Measurements from ENCODE around the gene GABARAPL2.

DNA sequence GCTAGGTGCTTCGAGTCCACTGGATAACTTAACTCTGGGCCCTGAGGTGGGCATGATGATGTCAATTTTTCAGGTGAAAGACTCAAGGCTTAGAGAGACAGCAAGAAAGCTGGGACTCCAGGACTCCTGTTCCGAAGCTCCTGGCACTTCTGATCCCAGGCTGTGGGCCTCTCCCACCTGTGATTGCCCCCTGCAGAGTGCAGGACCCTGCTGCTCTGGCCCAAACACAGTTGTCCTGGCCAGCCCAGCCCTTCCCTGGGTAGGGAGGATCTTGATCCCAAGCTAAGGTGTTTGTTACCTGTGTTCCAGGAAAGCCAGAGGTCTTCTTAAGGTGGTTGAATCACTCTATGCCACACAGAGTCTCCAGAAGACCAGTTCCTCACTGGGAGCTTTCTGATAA lies 33.4 kb upstream of the GABARAPL2 start:
- TF ChIP-seq EZH2phosphoT487 (IDR thresholded peaks at IDR 0.05; ENCODE audit: unreplicated experiment) (no peak), JUNB (IDR thresholded peaks at IDR 0.05; ENCODE audit: unreplicated experiment) (no peak), EZH2 (IDR thresholded peaks at IDR 0.05; ENCODE audit: low read depth, unreplicated experiment) (no peak), CREB1 (CRISPR knock-in tag; IDR thresholded peaks at IDR 0.05; ENCODE audit: low read depth) (no peak), NANOG (IDR thresholded peaks at IDR 0.05; ENCODE audit: borderline replicate concordance) (no peak), ZNF114 (CRISPR knock-in tag; IDR thresholded peaks at IDR 0.05) (no peak), ZNF331 (CRISPR knock-in tag; IDR thresholded peaks at IDR 0.05; ENCODE audit: low read depth) (no peak), POLR2AphosphoS5 (IDR thresholded peaks at IDR 0.05; ENCODE audit: low read depth) (no peak), STAT1 (IDR thresholded peaks at IDR 0.05; ENCODE audit: unreplicated experiment) (no peak)
- TF ChIP-seq, protein P1, sequence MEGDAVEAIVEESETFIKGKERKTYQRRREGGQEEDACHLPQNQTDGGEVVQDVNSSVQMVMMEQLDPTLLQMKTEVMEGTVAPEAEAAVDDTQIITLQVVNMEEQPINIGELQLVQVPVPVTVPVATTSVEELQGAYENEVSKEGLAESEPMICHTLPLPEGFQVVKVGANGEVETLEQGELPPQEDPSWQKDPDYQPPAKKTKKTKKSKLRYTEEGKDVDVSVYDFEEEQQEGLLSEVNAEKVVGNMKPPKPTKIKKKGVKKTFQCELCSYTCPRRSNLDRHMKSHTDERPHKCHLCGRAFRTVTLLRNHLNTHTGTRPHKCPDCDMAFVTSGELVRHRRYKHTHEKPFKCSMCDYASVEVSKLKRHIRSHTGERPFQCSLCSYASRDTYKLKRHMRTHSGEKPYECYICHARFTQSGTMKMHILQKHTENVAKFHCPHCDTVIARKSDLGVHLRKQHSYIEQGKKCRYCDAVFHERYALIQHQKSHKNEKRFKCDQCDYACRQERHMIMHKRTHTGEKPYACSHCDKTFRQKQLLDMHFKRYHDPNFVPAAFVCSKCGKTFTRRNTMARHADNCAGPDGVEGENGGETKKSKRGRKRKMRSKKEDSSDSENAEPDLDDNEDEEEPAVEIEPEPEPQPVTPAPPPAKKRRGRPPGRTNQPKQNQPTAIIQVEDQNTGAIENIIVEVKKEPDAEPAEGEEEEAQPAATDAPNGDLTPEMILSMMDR (conservative IDR thresholded peaks at IDR 0.05; ENCODE audit: low read depth in 2 of 2): no peak
- TF ChIP-seq, protein P2, sequence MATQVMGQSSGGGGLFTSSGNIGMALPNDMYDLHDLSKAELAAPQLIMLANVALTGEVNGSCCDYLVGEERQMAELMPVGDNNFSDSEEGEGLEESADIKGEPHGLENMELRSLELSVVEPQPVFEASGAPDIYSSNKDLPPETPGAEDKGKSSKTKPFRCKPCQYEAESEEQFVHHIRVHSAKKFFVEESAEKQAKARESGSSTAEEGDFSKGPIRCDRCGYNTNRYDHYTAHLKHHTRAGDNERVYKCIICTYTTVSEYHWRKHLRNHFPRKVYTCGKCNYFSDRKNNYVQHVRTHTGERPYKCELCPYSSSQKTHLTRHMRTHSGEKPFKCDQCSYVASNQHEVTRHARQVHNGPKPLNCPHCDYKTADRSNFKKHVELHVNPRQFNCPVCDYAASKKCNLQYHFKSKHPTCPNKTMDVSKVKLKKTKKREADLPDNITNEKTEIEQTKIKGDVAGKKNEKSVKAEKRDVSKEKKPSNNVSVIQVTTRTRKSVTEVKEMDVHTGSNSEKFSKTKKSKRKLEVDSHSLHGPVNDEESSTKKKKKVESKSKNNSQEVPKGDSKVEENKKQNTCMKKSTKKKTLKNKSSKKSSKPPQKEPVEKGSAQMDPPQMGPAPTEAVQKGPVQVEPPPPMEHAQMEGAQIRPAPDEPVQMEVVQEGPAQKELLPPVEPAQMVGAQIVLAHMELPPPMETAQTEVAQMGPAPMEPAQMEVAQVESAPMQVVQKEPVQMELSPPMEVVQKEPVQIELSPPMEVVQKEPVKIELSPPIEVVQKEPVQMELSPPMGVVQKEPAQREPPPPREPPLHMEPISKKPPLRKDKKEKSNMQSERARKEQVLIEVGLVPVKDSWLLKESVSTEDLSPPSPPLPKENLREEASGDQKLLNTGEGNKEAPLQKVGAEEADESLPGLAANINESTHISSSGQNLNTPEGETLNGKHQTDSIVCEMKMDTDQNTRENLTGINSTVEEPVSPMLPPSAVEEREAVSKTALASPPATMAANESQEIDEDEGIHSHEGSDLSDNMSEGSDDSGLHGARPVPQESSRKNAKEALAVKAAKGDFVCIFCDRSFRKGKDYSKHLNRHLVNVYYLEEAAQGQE (IDR thresholded peaks at IDR 0.05; ENCODE audit: unreplicated experiment): no peak
- TF ChIP-seq, protein P3, sequence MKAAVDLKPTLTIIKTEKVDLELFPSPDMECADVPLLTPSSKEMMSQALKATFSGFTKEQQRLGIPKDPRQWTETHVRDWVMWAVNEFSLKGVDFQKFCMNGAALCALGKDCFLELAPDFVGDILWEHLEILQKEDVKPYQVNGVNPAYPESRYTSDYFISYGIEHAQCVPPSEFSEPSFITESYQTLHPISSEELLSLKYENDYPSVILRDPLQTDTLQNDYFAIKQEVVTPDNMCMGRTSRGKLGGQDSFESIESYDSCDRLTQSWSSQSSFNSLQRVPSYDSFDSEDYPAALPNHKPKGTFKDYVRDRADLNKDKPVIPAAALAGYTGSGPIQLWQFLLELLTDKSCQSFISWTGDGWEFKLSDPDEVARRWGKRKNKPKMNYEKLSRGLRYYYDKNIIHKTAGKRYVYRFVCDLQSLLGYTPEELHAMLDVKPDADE (IDR thresholded peaks at IDR 0.05): no peak
- TF ChIP-seq, protein P4, sequence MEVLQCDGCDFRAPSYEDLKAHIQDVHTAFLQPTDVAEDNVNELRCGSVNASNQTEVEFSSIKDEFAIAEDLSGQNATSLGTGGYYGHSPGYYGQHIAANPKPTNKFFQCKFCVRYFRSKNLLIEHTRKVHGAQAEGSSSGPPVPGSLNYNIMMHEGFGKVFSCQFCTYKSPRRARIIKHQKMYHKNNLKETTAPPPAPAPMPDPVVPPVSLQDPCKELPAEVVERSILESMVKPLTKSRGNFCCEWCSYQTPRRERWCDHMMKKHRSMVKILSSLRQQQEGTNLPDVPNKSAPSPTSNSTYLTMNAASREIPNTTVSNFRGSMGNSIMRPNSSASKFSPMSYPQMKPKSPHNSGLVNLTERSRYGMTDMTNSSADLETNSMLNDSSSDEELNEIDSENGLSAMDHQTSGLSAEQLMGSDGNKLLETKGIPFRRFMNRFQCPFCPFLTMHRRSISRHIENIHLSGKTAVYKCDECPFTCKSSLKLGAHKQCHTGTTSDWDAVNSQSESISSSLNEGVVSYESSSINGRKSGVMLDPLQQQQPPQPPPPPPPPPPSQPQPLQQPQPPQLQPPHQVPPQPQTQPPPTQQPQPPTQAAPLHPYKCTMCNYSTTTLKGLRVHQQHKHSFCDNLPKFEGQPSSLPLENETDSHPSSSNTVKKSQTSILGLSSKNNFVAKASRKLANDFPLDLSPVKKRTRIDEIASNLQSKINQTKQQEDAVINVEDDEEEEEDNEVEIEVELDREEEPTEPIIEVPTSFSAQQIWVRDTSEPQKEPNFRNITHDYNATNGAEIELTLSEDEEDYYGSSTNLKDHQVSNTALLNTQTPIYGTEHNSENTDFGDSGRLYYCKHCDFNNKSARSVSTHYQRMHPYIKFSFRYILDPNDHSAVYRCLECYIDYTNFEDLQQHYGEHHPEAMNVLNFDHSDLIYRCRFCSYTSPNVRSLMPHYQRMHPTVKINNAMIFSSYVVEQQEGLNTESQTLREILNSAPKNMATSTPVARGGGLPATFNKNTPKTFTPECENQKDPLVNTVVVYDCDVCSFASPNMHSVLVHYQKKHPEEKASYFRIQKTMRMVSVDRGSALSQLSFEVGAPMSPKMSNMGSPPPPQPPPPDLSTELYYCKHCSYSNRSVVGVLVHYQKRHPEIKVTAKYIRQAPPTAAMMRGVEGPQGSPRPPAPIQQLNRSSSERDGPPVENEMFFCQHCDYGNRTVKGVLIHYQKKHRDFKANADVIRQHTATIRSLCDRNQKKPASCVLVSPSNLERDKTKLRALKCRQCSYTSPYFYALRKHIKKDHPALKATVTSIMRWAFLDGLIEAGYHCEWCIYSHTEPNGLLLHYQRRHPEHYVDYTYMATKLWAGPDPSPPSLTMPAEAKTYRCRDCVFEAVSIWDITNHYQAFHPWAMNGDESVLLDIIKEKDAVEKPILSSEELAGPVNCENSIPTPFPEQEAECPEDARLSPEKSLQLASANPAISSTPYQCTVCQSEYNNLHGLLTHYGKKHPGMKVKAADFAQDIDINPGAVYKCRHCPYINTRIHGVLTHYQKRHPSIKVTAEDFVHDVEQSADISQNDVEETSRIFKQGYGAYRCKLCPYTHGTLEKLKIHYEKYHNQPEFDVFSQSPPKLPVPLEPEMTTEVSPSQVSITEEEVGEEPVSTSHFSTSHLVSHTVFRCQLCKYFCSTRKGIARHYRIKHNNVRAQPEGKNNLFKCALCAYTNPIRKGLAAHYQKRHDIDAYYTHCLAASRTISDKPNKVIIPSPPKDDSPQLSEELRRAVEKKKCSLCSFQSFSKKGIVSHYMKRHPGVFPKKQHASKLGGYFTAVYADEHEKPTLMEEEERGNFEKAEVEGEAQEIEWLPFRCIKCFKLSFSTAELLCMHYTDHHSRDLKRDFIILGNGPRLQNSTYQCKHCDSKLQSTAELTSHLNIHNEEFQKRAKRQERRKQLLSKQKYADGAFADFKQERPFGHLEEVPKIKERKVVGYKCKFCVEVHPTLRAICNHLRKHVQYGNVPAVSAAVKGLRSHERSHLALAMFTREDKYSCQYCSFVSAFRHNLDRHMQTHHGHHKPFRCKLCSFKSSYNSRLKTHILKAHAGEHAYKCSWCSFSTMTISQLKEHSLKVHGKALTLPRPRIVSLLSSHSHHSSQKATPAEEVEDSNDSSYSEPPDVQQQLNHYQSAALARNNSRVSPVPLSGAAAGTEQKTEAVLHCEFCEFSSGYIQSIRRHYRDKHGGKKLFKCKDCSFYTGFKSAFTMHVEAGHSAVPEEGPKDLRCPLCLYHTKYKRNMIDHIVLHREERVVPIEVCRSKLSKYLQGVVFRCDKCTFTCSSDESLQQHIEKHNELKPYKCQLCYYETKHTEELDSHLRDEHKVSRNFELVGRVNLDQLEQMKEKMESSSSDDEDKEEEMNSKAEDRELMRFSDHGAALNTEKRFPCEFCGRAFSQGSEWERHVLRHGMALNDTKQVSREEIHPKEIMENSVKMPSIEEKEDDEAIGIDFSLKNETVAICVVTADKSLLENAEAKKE (CRISPR knock-in tag; IDR thresholded peaks at IDR 0.05): no peak
